K562 (cell line): ENCODE measurements around the gene ADAM15. TPM values are rescaled to one million over a fixed set of nuclear protein-coding genes. Genes with fewer than 3 reads are reported as not detected.
A peak's percentile ranks its signal among the peaks of the same experiment; 100 is the strongest.

Experiments
- ATAC-seq: fragments of 200-7000 bp; cut with Tn5 transposase; 3 replicates; pipeline ENCODE4 v1.9.1; 2020; ENCODE audit warnings: moderate library complexity
- BruUV-seq: library from RNA; stranded (reverse); fragments of 400-500 nt; replicated peaks from 2 replicates; lab custom pipeline; 2021; lab: Mats Ljungman, UMichigan
- CTCF ChIA-PET: fragments of 300-600 bp; formaldehyde crosslinking; extraction: SDS; loops from one replicate; lab custom pipeline; 2021; ENCODE audit warnings: low intra/inter-chr PET ratio; lab: Yijun Ruan, JAX
- POLR2A ChIA-PET: fragments of 300-600, 350-650 bp; sonication (Branson Sonifier 250); formaldehyde crosslinking; extraction: SDS; loops from one replicate; lab custom pipeline; 2021; ENCODE audit warnings: antibody characterized with exemption, inconsistent platforms; lab: Yijun Ruan, JAX
- DNase-seq, 4 experiments: peaks; one replicate each; pipeline versions ENCODE4 v3.0.0 to v3.0.0-alpha.2; 2011 to 2018; ENCODE audit warnings: low spot score in 3 of 4, mixed read lengths in 3 of 4; ENCODE audit errors: extremely low read depth in 1 of 4
- FAIRE-seq: peaks from 2 replicates; lab custom pipeline; 2011; peaks lifted over from hg19 to GRCh38; lab: Jason Lieb, UNC
- H2AFZ ChIP-seq: 2 replicates; pipeline ENCODE4 v1.6.0; 2011; ENCODE audit warnings: low read depth, low read length, control low read depth, inconsistent platforms
- H3K27ac ChIP-seq: fragments of 200-600 bp; 3 replicates; pipeline ENCODE4 v1.8.0; 2011; ENCODE audit warnings: low read depth, mild to moderate bottlenecking, control low read depth, inconsistent platforms, low read length, moderate library complexity, mixed read lengths; ENCODE audit errors: extremely low read depth
- H3K27me3 ChIP-seq, 2 experiments: fragments of 300-600 bp in 1 of 2; 2 replicates in 1 of 2; 3 replicates in 1 of 2; pipeline versions ENCODE4 v1.6.0 to v1.8.0; 2011; ENCODE audit warnings: inconsistent platforms in 2 of 2, low read length in 2 of 2, mild to moderate bottlenecking in 1 of 2, mixed read lengths in 1 of 2, moderate library complexity in 1 of 2; ENCODE audit not compliant: control insufficient read depth in 2 of 2, insufficient read depth in 2 of 2
- H3K36me3 ChIP-seq: fragments of 300-600 bp; 3 replicates; pipeline ENCODE4 v1.8.0; 2011; ENCODE audit warnings: mild to moderate bottlenecking, low read length, inconsistent platforms; ENCODE audit not compliant: control insufficient read depth, insufficient read depth
- H3K4me1 ChIP-seq, 2 experiments: fragments of 200-600 bp in 1 of 2; replicated peaks in 1 of 2; 2 replicates in 1 of 2; 3 replicates in 1 of 2; pipeline versions ENCODE4 v1.5.1 to v1.8.0; 2011; ENCODE audit warnings: inconsistent platforms in 2 of 2, low read length in 2 of 2, mild to moderate bottlenecking in 1 of 2, mixed read lengths in 1 of 2, moderate library complexity in 1 of 2; ENCODE audit not compliant: control insufficient read depth in 2 of 2, insufficient read depth in 2 of 2
- H3K4me2 ChIP-seq: 2 replicates; pipeline ENCODE4 v1.6.1; 2011; ENCODE audit warnings: low read length, control low read depth, inconsistent platforms, mixed read lengths; ENCODE audit not compliant: insufficient read depth
- H3K4me3 ChIP-seq: fragments of 200-600 bp; sonication (generic), shearing (Covaris generic); 2 replicates; pipeline ENCODE4 v1.5.1; 2016; ENCODE audit warnings: control low read depth, inconsistent platforms
- H3K79me2 ChIP-seq: fragments of 200-600 bp; 3 replicates; pipeline ENCODE4 v1.8.0; 2011; ENCODE audit warnings: low read length, inconsistent platforms; ENCODE audit not compliant: control insufficient read depth, insufficient read depth
- H3K9ac ChIP-seq, 2 experiments: 2 replicates each; pipeline versions ENCODE4 v1.6.0 to v1.6.1; 2011; ENCODE audit warnings: low read depth in 2 of 2, low read length in 2 of 2, control low read depth in 1 of 2, inconsistent platforms in 1 of 2, mild to moderate bottlenecking in 1 of 2, mixed read lengths in 1 of 2; ENCODE audit not compliant: insufficient read depth in 1 of 2
- H3K9me1 ChIP-seq: one replicate; pipeline ENCODE4 v1.6.0; 2011; ENCODE audit warnings: inconsistent platforms, mild to moderate bottlenecking, low read length, moderate library complexity; ENCODE audit not compliant: control insufficient read depth, insufficient read depth
- H3K9me3 ChIP-seq: replicated peaks from 2 replicates; pipeline ENCODE4 v1.5.1; 2011; ENCODE audit warnings: low read depth, low read length, inconsistent platforms; ENCODE audit not compliant: control insufficient read depth, insufficient read depth
- H4K20me1 ChIP-seq: replicated peaks from 2 replicates; pipeline ENCODE4 v1.6.1; 2011; ENCODE audit warnings: low read length, inconsistent platforms, mixed read lengths; ENCODE audit not compliant: control insufficient read depth, insufficient read depth
- EGR1 ChIP-seq: fragments of 450-650 bp; conservative IDR thresholded peaks from 2 replicates; pipeline ENCODE4 v1.6.1; 2017; ENCODE audit warnings: mild to moderate bottlenecking
- TEAD1 ChIP-seq, 2 experiments: fragments of 450-650 bp in 1 of 2; sonication (generic) in 1 of 2; formaldehyde crosslinking; IDR thresholded peaks; 2 replicates each; pipeline versions ENCODE4 v1.4.0 to v1.8.0; 2020 to 2022; ENCODE audit warnings: mild to moderate bottlenecking in 2 of 2, missing genetic modification reagents in 1 of 2
- ZNF408 ChIP-seq: fragments of 250-450 bp; sonication (Bioruptor Pico); IDR thresholded peaks from 2 replicates; pipeline ENCODE4 v1.4.0; 2020; ENCODE audit warnings: low read depth, mild to moderate bottlenecking, moderate library complexity
- WGBS: fragments of 100-300 bp; shearing (Covaris generic); methylation state at CpG from one replicate; pipeline ENCODE4 v1.1.6; 2016; ENCODE audit warnings: low coverage, mixed read lengths; ENCODE audit not compliant: insufficient coverage; ENCODE audit errors: missing lambda C conversion rate; 5-methylcytosine and 5-hydroxymethylcytosine counted together
- in situ Hi-C: fragments of 300-500 bp; cut with MboI; formaldehyde crosslinking; loops from 4 replicates; pipeline ENCODE4 v1.15.0; 2018; ENCODE audit warnings: inconsistent platforms, mixed read lengths
- intact Hi-C: fragments of 100-400 bp; cut with micrococcal nuclease; formaldehyde crosslinking; loops from 2 replicates; pipeline ENCODE4 v1.14.2; 2022
- polyA plus RNA-seq, 8 experiments: library from polyadenylated mRNA; depleted of rRNA in 4 of 8; stranded (reverse) in 5 of 8; unstranded in 3 of 8; fragments of >200 nt; fragmentation: Nextera tagmentation in 2 of 8; fragmentation: Illumina TruSeq in 1 of 8; extraction: Ambion mirVana in 2 of 8; extraction: Trizol in 1 of 8; gene quantifications; 2 replicates each; pipeline versions ENCODE4 v1.2.1 to v1.2.3, GENCODE V29; 2011 to 2014; ENCODE audit warnings: inconsistent platforms in 1 of 8, missing spikeins in 1 of 8
- total RNA-seq, 7 experiments: library from RNA; depleted of rRNA in 6 of 7; stranded (reverse); fragments of >200 nt in 6 of 7; fragmentation: Illumina TruSeq in 2 of 7; extraction: Trizol in 2 of 7; gene quantifications; 2 replicates each; pipeline versions ENCODE4 v1.2.1 to v1.2.3, GENCODE V29; 2011 to 2021; ENCODE audit warnings: low replicate concordance in 1 of 7
- TF ChIP-seq, protein P1 (sequence below), 3 experiments: fragments of 200-800 bp in 1 of 3; sonication (Bioruptor generic) in 1 of 3; sonication (generic) in 1 of 3; formaldehyde crosslinking in 1 of 3; IDR thresholded peaks; 2 replicates each; pipeline versions ENCODE4 v1.6.1 to v1.8.0; 2016 to 2022; ENCODE audit warnings: mild to moderate bottlenecking in 2 of 3, missing compliant biosample characterization in 2 of 3, missing genetic modification characterization in 2 of 3, missing genetic modification reagents in 1 of 3

ADAM15 gene
- total and polyA plus RNA-seq, 9 of the 15 experiments (the other 6 are each of a cell fraction or from before 2014, with no cell fraction given): 0.69 to 72.3 (median 32.8) TPM

DNA sequence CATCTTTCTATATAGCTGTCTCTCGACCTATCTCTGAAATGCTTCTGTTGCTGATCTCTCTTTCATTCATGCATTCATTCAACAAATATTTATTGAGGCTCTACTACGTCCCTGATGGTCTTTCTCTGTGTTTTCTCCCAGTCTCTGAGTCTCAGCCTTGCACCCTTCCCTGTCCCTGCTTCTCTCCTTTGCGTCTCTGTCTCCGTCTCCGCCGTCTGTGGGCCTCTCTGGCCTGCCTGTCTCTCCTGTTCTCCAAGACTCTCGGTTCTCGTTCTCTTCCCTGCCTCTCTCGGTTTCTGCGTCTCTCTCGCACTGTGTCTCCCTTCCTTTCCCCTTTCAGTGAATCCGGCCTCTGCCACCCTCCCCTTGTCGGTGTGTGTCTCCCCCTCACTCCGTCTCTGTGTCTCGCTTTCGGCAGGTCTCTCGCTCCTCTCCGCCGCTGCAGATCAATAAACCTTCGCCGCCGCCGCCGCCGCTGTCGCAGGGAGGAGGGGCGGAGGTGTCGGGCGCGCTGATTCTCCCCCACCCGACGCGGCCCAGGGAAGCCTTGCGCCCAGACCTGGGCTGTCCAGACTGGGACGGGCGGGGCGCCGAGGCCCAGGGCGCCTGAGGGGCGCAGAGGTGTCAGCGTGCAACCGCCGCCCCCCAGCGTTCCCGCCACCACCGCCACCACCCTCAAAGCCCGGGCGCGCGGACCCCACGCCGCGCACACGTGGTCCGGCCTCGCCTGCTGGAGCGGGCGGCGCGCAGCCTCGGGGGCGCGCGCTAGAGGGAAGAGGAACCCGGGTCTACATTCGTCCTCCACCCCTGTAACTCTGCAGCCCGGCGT lies 30.6 kb downstream of the ADAM15 start (continued):
- TF ChIP-seq, protein P1, sequence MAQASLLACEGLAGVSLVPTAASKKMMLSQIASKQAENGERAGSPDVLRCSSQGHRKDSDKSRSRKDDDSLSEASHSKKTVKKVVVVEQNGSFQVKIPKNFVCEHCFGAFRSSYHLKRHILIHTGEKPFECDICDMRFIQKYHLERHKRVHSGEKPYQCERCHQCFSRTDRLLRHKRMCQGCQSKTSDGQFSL (CRISPR knock-in tag; IDR thresholded peaks at IDR 0.05): 0 out of 2 replicates have a peak, but pooled peaks have one; percentile 16
- TF ChIP-seq, protein P1 (tag; IDR thresholded peaks at IDR 0.05): no peak
- no peak for TF ChIP-seq TEAD1 (CRISPR knock-in tag; IDR thresholded peaks at IDR 0.05)

- 25% methylated on average over 28 of the region's 36 CpGs for WGBS
- Histone ChIP-seq H3K4me1 (peaks cover 40 to 85% of the 10 kb centered on the region in 2 experiments), H3K4me2 (no peak overlapping the region), H3K27ac (no peak overlapping the region), H3K79me2 (peaks cover 7% of the 10 kb centered on the region; the same call in 2 of the 3 replicates), H3K9me1 (peaks cover 6% of the 10 kb centered on the region), H3K27me3 (peaks cover 3 to 8% of the 10 kb centered on the region in 2 experiments; a peak in 2 of 5 replicates), H3K4me3 (no peak overlapping the region), H2AFZ (no peak overlapping the region), H3K9ac (no peak overlapping the region), H3K9me3 (no peaks in the 10 kb centered on the region), H4K20me1 (peaks cover 26% of the 10 kb centered on the region), H3K36me3 (peaks cover 7% of the 10 kb centered on the region; the same call in 1 of the 3 replicates)
- POLR2A ChIA-PET: no interaction called here
- no TSS peak for BruUV-seq
- DNase-seq (peak in 1 of 4 experiments; percentile 31), FAIRE-seq (no peak), ATAC-seq (no peak)
- TF ChIP-seq ZNF408: no peak
- TF ChIP-seq EGR1: peak; percentile 37
- in situ Hi-C loops (no loop called here), intact Hi-C loops (loop anchor here (5.0 kb wide), 2 partner anchors 35 to 120 kb away; partner anchors contain the start of gene PYGO2)
- CTCF ChIA-PET: interaction anchor here (9.0 kb wide), 1 partner anchor 20 kb away, joined by 153 read pairs; the partner anchor contains the start of gene EFNA4
Measured at GRCh38 chr1:155082301-155083051, 31.4 kb downstream of the ADAM15 start.
